Eye (tissue), 1 donor: ENCODE results near the gene IFI27.
A peak's percentile ranks its signal among the peaks of the same experiment; 100 is the strongest.
"Not testable (repeated sequence)": the region's sequence is repeated elsewhere in the genome, so short reads cannot be mapped to it uniquely, and the experiment has no call there.

ENCODE experiments used
- DNase-seq: peaks from one replicate; pipeline ENCODE4 v3.0.0-alpha.2; 2015

The IFI27 gene

GRCh38 chr14:94126419-94126677 lies 15.8 kb downstream of the IFI27 start:
- DNase-seq = no peak

GRCh38 chr14:94126800-94127199 lies 16.3 kb downstream of the IFI27 start:
- no peak for DNase-seq

- no peak for DNase-seq
Measured at GRCh38 chr14:94127330-94127729, 16.8 kb downstream of the IFI27 start.

GRCh38 chr14:94128216-94128839 lies 17.8 kb downstream of the IFI27 start:
- no peak for DNase-seq

- DNase-seq = peak; percentile 88
Measured at GRCh38 chr14:94129111-94129757, 18.7 kb downstream of the IFI27 start, which contains the start of gene IFI27L2. Gene IFI27L2 (minus strand): TSS chr14:94129604. CDS start chr14:94129564, 40 bp downstream.

- peak; percentile 80 for DNase-seq
Measured at GRCh38 chr14:94129758-94130414, 19.4 kb downstream of the IFI27 start.

- peak; percentile 90 for DNase-seq
Measured at GRCh38 chr14:94132285-94132887, 21.9 kb downstream of the IFI27 start.

- no peak for DNase-seq
Measured at GRCh38 chr14:94135476-94135875, 24.9 kb downstream of the IFI27 start.

- DNase-seq = peak; percentile 94
Measured at GRCh38 chr14:94136575-94137331, 26.2 kb downstream of the IFI27 start.

- DNase-seq = no peak
Measured at GRCh38 chr14:94138251-94138650, 27.7 kb downstream of the IFI27 start.

GRCh38 chr14:94139006-94139405 lies 28.5 kb downstream of the IFI27 start:
- no peak for DNase-seq

GRCh38 chr14:94139421-94139820 lies 28.9 kb downstream of the IFI27 start:
- no peak for DNase-seq

- DNase-seq = no peak
Measured at GRCh38 chr14:94142247-94142646, 31.7 kb downstream of the IFI27 start.

- DNase-seq = no peak
Measured at GRCh38 chr14:94142836-94143235, 32.3 kb downstream of the IFI27 start.

GRCh38 chr14:94143239-94143638 lies 32.7 kb downstream of the IFI27 start:
- no peak for DNase-seq

GRCh38 chr14:94143711-94144110 lies 33.2 kb downstream of the IFI27 start:
- DNase-seq = no peak

- no peak for DNase-seq
Measured at GRCh38 chr14:94144765-94145164, 34.2 kb downstream of the IFI27 start.

- no peak for DNase-seq
Measured at GRCh38 chr14:94145902-94146527, 35.5 kb downstream of the IFI27 start.

- DNase-seq = no peak
Measured at GRCh38 chr14:94152676-94153075, 42.1 kb downstream of the IFI27 start.

GRCh38 chr14:94153750-94154342 lies 43.3 kb downstream of the IFI27 start:
- no peak for DNase-seq

- not testable (repeated sequence) for DNase-seq
Measured at GRCh38 chr14:94156143-94156542, 45.6 kb downstream of the IFI27 start.

GRCh38 chr14:94157197-94157596 lies 46.7 kb downstream of the IFI27 start:
- no peak for DNase-seq
